Loucy (cell line): ENCODE results near the gene TTLL3.
"Not testable (repeated sequence)": the region's sequence is repeated elsewhere in the genome, so short reads cannot be mapped to it uniquely, and the experiment has no call there.

Experiments
- H2AFZ ChIP-seq: fragments of 200-600 bp; sonication (generic); 2 replicates; pipeline ENCODE4 v1.6.0; 2016; ENCODE audit warnings: antibody characterized with exemption, mild to moderate bottlenecking, low read length, moderate library complexity
- H3F3A ChIP-seq: fragments of 200-600 bp; 2 replicates; pipeline ENCODE4 v1.6.0; 2016; ENCODE audit warnings: antibody characterized with exemption, low read depth, mild to moderate bottlenecking
- H3K27me3 ChIP-seq: fragments of 200-600 bp; sonication (generic); 2 replicates; pipeline ENCODE4 v1.6.1; 2014; ENCODE audit warnings: low read length, mild to moderate bottlenecking; ENCODE audit not compliant: insufficient read depth, poor library complexity, severe bottlenecking
- H3K36me3 ChIP-seq: fragments of 200-600 bp; sonication (generic); 2 replicates; pipeline ENCODE4 v1.6.1; 2016; ENCODE audit warnings: low read length; ENCODE audit not compliant: insufficient read depth
- H3K4me1 ChIP-seq: fragments of 200-600 bp; sonication (generic); 2 replicates; pipeline ENCODE4 v1.5.1; 2014; ENCODE audit warnings: low read length, mild to moderate bottlenecking; ENCODE audit not compliant: insufficient read depth, poor library complexity, severe bottlenecking
- H3K4me2 ChIP-seq: fragments of 200-600 bp; sonication (generic); 2 replicates; pipeline ENCODE4 v1.6.0; 2014; ENCODE audit warnings: antibody characterized with exemption, low read length, low read depth, mild to moderate bottlenecking; ENCODE audit not compliant: poor library complexity, severe bottlenecking
- H3K4me3 ChIP-seq: fragments of 200-600 bp; sonication (generic); 2 replicates; pipeline ENCODE4 v1.5.1; 2014; ENCODE audit warnings: low read length, mild to moderate bottlenecking, mixed read lengths; ENCODE audit not compliant: poor library complexity, severe bottlenecking
- H3K79me2 ChIP-seq: fragments of 200-600 bp; sonication (generic); 2 replicates; pipeline ENCODE4 v1.6.1; 2014; ENCODE audit warnings: low read length; ENCODE audit not compliant: insufficient read depth
- H3K9ac ChIP-seq: fragments of 200-600 bp; sonication (generic); 2 replicates; pipeline ENCODE4 v1.6.0; 2014; ENCODE audit warnings: mild to moderate bottlenecking, low read depth, low read length, moderate library complexity; ENCODE audit not compliant: poor library complexity, severe bottlenecking
- H3K9me2 ChIP-seq: fragments of 200-600 bp; sonication (generic); replicated peaks from 2 replicates; pipeline ENCODE4 v1.6.1; 2016; ENCODE audit warnings: low read depth, low read length, mixed read lengths
- H3K9me3 ChIP-seq: fragments of 200-600 bp; sonication (generic); 2 replicates; pipeline ENCODE4 v1.6.1; 2014; ENCODE audit warnings: mild to moderate bottlenecking, antibody characterized with exemption, low read length, low read depth; ENCODE audit not compliant: insufficient read depth
- H4K20me1 ChIP-seq: fragments of 200-600 bp; sonication (generic); 2 replicates; pipeline ENCODE4 v1.6.0; 2014; ENCODE audit warnings: antibody characterized with exemption, low read length, mild to moderate bottlenecking; ENCODE audit not compliant: insufficient read depth, poor library complexity, severe bottlenecking
- EZH2phosphoT487 ChIP-seq: fragments of 200-600 bp; IDR thresholded peaks from 2 replicates; pipeline ENCODE4 v1.6.1; 2018; ENCODE audit warnings: antibody characterized with exemption, mild to moderate bottlenecking, moderate library complexity, borderline replicate concordance
- TF ChIP-seq, protein P1 (sequence below): fragments of 200-600 bp; sonication (generic); conservative IDR thresholded peaks from 2 replicates; pipeline ENCODE4 v1.5.1; 2014; ENCODE audit warnings: mild to moderate bottlenecking, antibody characterized with exemption, low read length

Gene TTLL3

DNA sequence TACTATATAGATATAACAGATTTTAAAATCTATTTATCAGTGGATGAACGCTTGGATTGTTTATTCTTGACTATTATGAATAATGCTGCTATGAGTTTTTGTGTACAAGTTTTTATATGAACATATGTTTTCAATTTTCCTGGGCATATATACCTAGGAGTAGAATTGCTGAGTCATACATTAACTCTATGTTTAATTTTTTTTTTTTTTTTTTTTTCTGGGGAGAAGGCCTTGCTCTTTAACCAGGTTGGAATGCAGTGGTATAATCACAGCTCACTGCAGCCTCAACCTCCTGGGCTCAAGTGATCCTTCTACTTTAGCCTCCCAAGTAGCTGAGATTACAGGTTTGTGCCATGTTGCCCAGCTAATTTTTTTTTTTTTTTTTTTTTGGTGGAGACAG, 60.9 kb downstream of the TTLL3 start:
- Histone ChIP-seq H2AFZ (no peak overlapping the region), H3K4me3 (no peak overlapping the region), H3K9me2 (no peaks in the 10 kb centered on the region), H3F3A (no peaks in the 10 kb centered on the region), H3K4me2 (no peak overlapping the region), H3K9me3 (no peaks in the 10 kb centered on the region), H3K27me3 (no peaks in the 10 kb centered on the region), H3K36me3 (no peaks in the 10 kb centered on the region), H3K9ac (no peak overlapping the region), H3K79me2 (no peaks in the 10 kb centered on the region), H3K4me1 (no peaks in the 10 kb centered on the region), H4K20me1 (no peaks in the 10 kb centered on the region)
- TF ChIP-seq, protein P1, sequence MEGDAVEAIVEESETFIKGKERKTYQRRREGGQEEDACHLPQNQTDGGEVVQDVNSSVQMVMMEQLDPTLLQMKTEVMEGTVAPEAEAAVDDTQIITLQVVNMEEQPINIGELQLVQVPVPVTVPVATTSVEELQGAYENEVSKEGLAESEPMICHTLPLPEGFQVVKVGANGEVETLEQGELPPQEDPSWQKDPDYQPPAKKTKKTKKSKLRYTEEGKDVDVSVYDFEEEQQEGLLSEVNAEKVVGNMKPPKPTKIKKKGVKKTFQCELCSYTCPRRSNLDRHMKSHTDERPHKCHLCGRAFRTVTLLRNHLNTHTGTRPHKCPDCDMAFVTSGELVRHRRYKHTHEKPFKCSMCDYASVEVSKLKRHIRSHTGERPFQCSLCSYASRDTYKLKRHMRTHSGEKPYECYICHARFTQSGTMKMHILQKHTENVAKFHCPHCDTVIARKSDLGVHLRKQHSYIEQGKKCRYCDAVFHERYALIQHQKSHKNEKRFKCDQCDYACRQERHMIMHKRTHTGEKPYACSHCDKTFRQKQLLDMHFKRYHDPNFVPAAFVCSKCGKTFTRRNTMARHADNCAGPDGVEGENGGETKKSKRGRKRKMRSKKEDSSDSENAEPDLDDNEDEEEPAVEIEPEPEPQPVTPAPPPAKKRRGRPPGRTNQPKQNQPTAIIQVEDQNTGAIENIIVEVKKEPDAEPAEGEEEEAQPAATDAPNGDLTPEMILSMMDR, result no peak
- no peak for TF ChIP-seq EZH2phosphoT487

DNA sequence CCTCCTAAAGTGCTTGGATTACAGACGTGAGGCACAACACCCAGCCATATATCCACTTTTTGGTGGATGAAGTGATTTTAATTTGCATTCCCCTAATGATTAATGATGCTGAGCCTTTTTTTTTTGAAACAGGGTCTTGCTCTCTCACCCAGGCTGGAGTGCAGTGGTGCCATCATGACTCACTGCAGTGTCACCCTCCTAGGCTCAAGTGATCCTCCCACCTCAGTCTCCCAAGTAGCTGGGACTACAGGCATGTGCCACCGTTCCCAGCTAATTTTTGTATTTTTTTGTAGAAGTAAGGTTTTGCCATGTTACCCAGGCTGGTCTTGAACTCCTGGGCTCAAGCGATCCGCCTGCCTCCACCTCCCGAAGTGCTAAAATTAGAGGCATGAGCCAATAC, 62.0 kb downstream of the TTLL3 start:
- H3K9ac ChIP-seq, H3K36me3 ChIP-seq, H3K9me3 ChIP-seq, H3K4me2 ChIP-seq, H3K79me2 ChIP-seq, H3K4me1 ChIP-seq, H3K9me2 ChIP-seq, H3F3A ChIP-seq, H3K4me3 ChIP-seq, H3K27me3 ChIP-seq, H2AFZ ChIP-seq, H4K20me1 ChIP-seq: not testable (repeated sequence)

DNA sequence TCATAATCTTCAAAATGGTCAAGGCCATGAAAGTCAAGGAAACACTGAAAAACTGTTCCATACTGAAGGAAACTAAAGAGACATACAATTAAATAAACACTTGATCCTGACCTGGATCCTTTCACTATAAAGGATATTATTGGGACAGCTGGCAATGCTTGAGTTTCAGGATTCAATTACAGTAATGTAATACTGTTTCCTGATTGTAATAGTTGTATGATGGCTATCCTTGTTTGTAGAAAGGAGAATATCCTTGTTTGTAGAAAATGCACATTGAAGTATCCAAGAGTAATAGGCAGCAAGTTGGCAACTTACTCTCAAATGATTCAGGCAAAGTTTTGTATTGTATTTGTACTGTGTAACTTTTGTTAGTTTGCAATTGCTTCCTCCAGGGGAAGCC, 65.4 kb downstream of the TTLL3 start:
- Histone ChIP-seq H3K4me1 (no peaks in the 10 kb centered on the region), H3K4me3 (no peak overlapping the region), H3F3A (no peaks in the 10 kb centered on the region), H3K27me3 (no peaks in the 10 kb centered on the region), H3K36me3 (no peaks in the 10 kb centered on the region), H3K9ac (no peak overlapping the region), H2AFZ (peak overlapping the region; percentile 68; the same call in 1 of the 2 replicates), H4K20me1 (no peaks in the 10 kb centered on the region), H3K79me2 (no peaks in the 10 kb centered on the region), H3K9me3 (no peaks in the 10 kb centered on the region), H3K4me2 (no peak overlapping the region), H3K9me2 (no peaks in the 10 kb centered on the region)
- no peak for TF ChIP-seq EZH2phosphoT487
- TF ChIP-seq, protein P1, result no peak

DNA sequence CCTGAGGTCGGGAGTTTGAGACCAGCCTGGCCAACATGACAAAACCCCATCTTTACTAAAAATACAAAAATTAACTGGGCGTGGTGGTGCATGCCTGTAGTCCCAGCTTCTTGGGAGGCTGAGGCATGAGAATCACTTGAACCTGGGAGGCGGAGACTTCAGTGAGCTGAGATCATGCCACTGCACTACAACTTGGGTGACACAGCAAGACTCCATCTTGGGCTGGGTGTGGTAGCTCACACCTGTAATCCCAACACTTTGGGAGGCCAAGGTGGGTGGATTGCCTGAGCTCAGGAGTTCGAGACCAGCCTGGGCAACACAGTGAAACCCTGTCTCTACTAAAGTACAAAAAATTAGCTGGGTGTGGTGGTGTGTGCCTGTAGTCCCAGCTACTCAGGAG, 66.2 kb downstream of the TTLL3 start:
- not testable (repeated sequence) for H3K79me2 ChIP-seq, H3K4me1 ChIP-seq, H3F3A ChIP-seq, H3K9me2 ChIP-seq, H3K27me3 ChIP-seq, H3K4me2 ChIP-seq, H3K4me3 ChIP-seq, H3K9ac ChIP-seq, H3K36me3 ChIP-seq, H3K9me3 ChIP-seq, H4K20me1 ChIP-seq, H2AFZ ChIP-seq
